Endothelial cell of umbilical vein (primary cell): ENCODE data around the gene GPALPP1. TPM values are rescaled to one million over a fixed set of nuclear protein-coding genes. Genes with fewer than 3 reads are reported as not detected.
A peak's percentile ranks its signal among the peaks of the same experiment; 100 is the strongest.

Experiments used
- BruUV-seq: library from RNA; stranded (reverse); fragments of 400-500 nt; replicated peaks from 2 replicates; lab custom pipeline; 2021; lab: Mats Ljungman, UMichigan
- CTCF ChIA-PET: fragments of 300-600, 350-600 bp; sonication (Branson Sonifier 250); formaldehyde crosslinking; loops from one replicate; lab custom pipeline; 2021; ENCODE audit warnings: antibody characterized with exemption, inconsistent platforms; lab: Charles Lee
- POLR2A ChIA-PET: fragments of 300-600, 350-600 bp; sonication (Branson Sonifier 250); formaldehyde crosslinking; loops from one replicate; lab custom pipeline; 2021; ENCODE audit warnings: antibody characterized with exemption, inconsistent platforms; lab: Charles Lee
- DNase-seq: peaks from one replicate; pipeline ENCODE4 v3.0.0-alpha.2; 2011; ENCODE audit warnings: low read depth, low spot score
- FAIRE-seq: peaks from 2 replicates; lab custom pipeline; 2011; peaks lifted over from hg19 to GRCh38; lab: Jason Lieb, UNC
- H2AFZ ChIP-seq: 2 replicates; pipeline ENCODE4 v1.6.0; 2012; ENCODE audit warnings: low read depth, low read length, control low read depth, inconsistent platforms
- H3K27ac ChIP-seq: 2 replicates; pipeline ENCODE4 v1.5.1; 2011; ENCODE audit warnings: low read depth, mild to moderate bottlenecking, control low read depth, low read length, moderate library complexity; ENCODE audit not compliant: insufficient read depth
- H3K27me3 ChIP-seq, 2 experiments: 2 replicates each; pipeline versions ENCODE4 v1.6.0 to v1.6.1; 2011; ENCODE audit warnings: low read length in 2 of 2, mixed read lengths in 1 of 2; ENCODE audit not compliant: control insufficient read depth in 2 of 2, insufficient read depth in 2 of 2
- H3K36me3 ChIP-seq, 2 experiments: 2 replicates in 1 of 2; 3 replicates in 1 of 2; pipeline ENCODE4 v1.5.1; 2011; ENCODE audit warnings: low read length in 2 of 2, mild to moderate bottlenecking in 1 of 2, moderate library complexity in 1 of 2; ENCODE audit not compliant: control insufficient read depth in 2 of 2, insufficient read depth in 2 of 2; ENCODE audit errors: extremely low read depth in 1 of 2
- H3K4me1 ChIP-seq: 3 replicates; pipeline ENCODE4 v1.5.1; 2011; ENCODE audit warnings: mild to moderate bottlenecking, low read length; ENCODE audit not compliant: control insufficient read depth, insufficient read depth; ENCODE audit errors: extremely low read depth
- H3K4me2 ChIP-seq: 2 replicates; pipeline ENCODE4 v1.6.1; 2011; ENCODE audit warnings: low read length, control low read depth, mixed read lengths; ENCODE audit not compliant: insufficient read depth
- H3K4me3 ChIP-seq, 3 experiments: fragments of 200-600 bp in 1 of 3; sonication (generic), shearing (Covaris generic) in 1 of 3; replicated peaks in 1 of 3; 2 replicates each; pipeline ENCODE4 v1.5.1; 2011 to 2016; ENCODE audit warnings: control low read depth in 3 of 3, low read length in 3 of 3, mild to moderate bottlenecking in 2 of 3, inconsistent platforms in 1 of 3, low read depth in 1 of 3, moderate library complexity in 1 of 3; ENCODE audit not compliant: insufficient read depth in 1 of 3
- H3K79me2 ChIP-seq: 2 replicates; pipeline ENCODE4 v1.6.0; 2012; ENCODE audit warnings: low read length, inconsistent platforms; ENCODE audit not compliant: control insufficient read depth, insufficient read depth
- H3K9ac ChIP-seq: replicated peaks from 2 replicates; pipeline ENCODE3; 2011; ENCODE audit warnings: low read length, control low read depth; ENCODE audit not compliant: insufficient read depth; ENCODE audit errors: extremely low read depth
- H3K9me1 ChIP-seq: replicated peaks from 3 replicates; pipeline ENCODE4 v1.6.0; 2011; ENCODE audit warnings: mild to moderate bottlenecking, low read length; ENCODE audit not compliant: control insufficient read depth, insufficient read depth; ENCODE audit errors: extremely low read depth
- H3K9me3 ChIP-seq: replicated peaks from 2 replicates; pipeline ENCODE4 v1.5.1; 2012; ENCODE audit warnings: low read length, inconsistent platforms; ENCODE audit not compliant: control insufficient read depth, insufficient read depth
- H4K20me1 ChIP-seq: replicated peaks from 2 replicates; pipeline ENCODE3; 2011; ENCODE audit warnings: mild to moderate bottlenecking, low read length; ENCODE audit not compliant: control insufficient read depth, insufficient read depth; ENCODE audit errors: extremely low read depth
- CTCF ChIP-seq, 2 donors: IDR thresholded peaks; 1 replicate in 1 of 2; 2 replicates in 1 of 2; pipeline ENCODE4 v1.5.1; 2011; ENCODE audit warnings: low read length in 2 of 2, mild to moderate bottlenecking in 2 of 2, moderate library complexity in 2 of 2, control low read depth in 1 of 2, inconsistent platforms in 1 of 2, low read depth in 1 of 2; ENCODE audit not compliant: insufficient read depth in 1 of 2; ENCODE audit errors: extremely low read depth in 1 of 2
- FOS ChIP-seq: IDR thresholded peaks from 2 replicates; pipeline ENCODE4 v1.6.1; 2011; ENCODE audit warnings: mild to moderate bottlenecking, low read length, moderate library complexity, borderline replicate concordance; ENCODE audit not compliant: insufficient read depth
- MYC ChIP-seq: IDR thresholded peaks from one replicate; pipeline ENCODE4 v1.6.1; 2011; ENCODE audit warnings: mild to moderate bottlenecking, low read depth, low read length
- POLR2A ChIP-seq: IDR thresholded peaks from 2 replicates; pipeline ENCODE4 v1.6.1; 2012; ENCODE audit warnings: low read depth, mild to moderate bottlenecking, control low read depth, low read length
- dilution Hi-C: fragments of 300-500 bp; cut with MboI; formaldehyde crosslinking; loops from one replicate; pipeline ENCODE4 v1.15.0; 2019; ENCODE audit warnings: low sequenced_read_pairs; ENCODE audit not compliant: extremely low pct_ligation_motif_present
- intact Hi-C: fragments of 100-400 bp; cut with micrococcal nuclease; formaldehyde crosslinking; loops from one replicate; pipeline ENCODE4 v1.10.0; 2022
- polyA plus RNA-seq, 4 experiments: library from polyadenylated mRNA; depleted of rRNA in 3 of 4; stranded (reverse) in 3 of 4; unstranded in 1 of 4; fragments of >200 nt; gene quantifications; 2 replicates each; pipeline versions ENCODE4 v1.2.1 to v1.2.3, GENCODE V29; 2011 to 2012; ENCODE audit warnings: missing spikeins in 1 of 4
- total RNA-seq: library from RNA; stranded (reverse); gene quantifications from 2 replicates; pipeline ENCODE4 v1.2.3, GENCODE V29; 2021

Gene GPALPP1
- total and polyA plus RNA-seq, 2 donors (not counting 3 experiments of a cell fraction or from before 2014, with no cell fraction given) = 8.5 to 28.2 TPM

GRCh38 chr13:45046445-45046844 is 57.1 kb downstream of the GPALPP1 start:
- FAIRE-seq (no peak), DNase-seq (no peak)
- H3K36me3 ChIP-seq = no peaks in the 10 kb centered on the region
- peaks cover 7% of the 10 kb centered on the region for H3K4me1 ChIP-seq
- no peaks in the 10 kb centered on the region for H3K9me3 ChIP-seq
- H3K27me3 ChIP-seq = peaks cover 0 to 2% of the 10 kb centered on the region in 2 experiments
- ChIA-PET POLR2A (interaction anchor here (0.7 to 1.0 kb wide), 3 partner anchors 9 to 238 kb away, joined by 3 to 5 read pairs (median 4); no protein-coding TSS in a partner anchor), CTCF (interaction anchor here (0.6 to 6.8 kb wide), 54 partner anchors 9 to 1141 kb away, joined by 3 to 287 read pairs (median 4); no protein-coding TSS in a partner anchor)
- dilution Hi-C loops (no loop called here), intact Hi-C loops (loop anchor here (10.0 kb wide), 1 partner anchor 1142 kb away; no protein-coding TSS in a partner anchor)
- H3K4me3 ChIP-seq = peak overlapping the region in 1 of 3 experiments; percentile 22
- H3K79me2 ChIP-seq = no peaks in the 10 kb centered on the region
- no TSS peak for BruUV-seq
- H3K4me2 ChIP-seq = peak overlapping the region; percentile 84
- peak overlapping the region; percentile 100 for H2AFZ ChIP-seq
- TF ChIP-seq MYC = no peak
- TF ChIP-seq POLR2A = no peak
- H3K27ac ChIP-seq = no peak overlapping the region
- H3K9me1 ChIP-seq = no peaks in the 10 kb centered on the region
- no peaks in the 10 kb centered on the region for H4K20me1 ChIP-seq
- no peak overlapping the region for H3K9ac ChIP-seq

GRCh38 chr13:45047394-45048310 is 58.3 kb downstream of the GPALPP1 start:
- H3K9me3 ChIP-seq = no peaks in the 10 kb centered on the region
- intact Hi-C loops = loop anchor here (1.0 to 10.0 kb wide), 5 partner anchors 74 to 1143 kb away; no protein-coding TSS in a partner anchor
- H3K27me3 ChIP-seq = peaks cover 0 to 4% of the 10 kb centered on the region in 2 experiments
- H3K4me3 ChIP-seq = peak overlapping the region; percentile 17 to 64 (median 36)
- no peak overlapping the region for H3K27ac ChIP-seq
- peak overlapping the region; percentile 4 for H3K9ac ChIP-seq
- TF ChIP-seq CTCF (IDR thresholded peaks at IDR 0.05; ENCODE audit: extremely low read depth in 1 of 2, insufficient read depth in 1 of 2, low read depth in 1 of 2, low read length in 2 of 2) (peak; percentile 82 to 84), FOS (no peak)
- dilution Hi-C loops = no loop called here
- peak overlapping the region; percentile 84 for H3K4me2 ChIP-seq
- no peaks in the 10 kb centered on the region for H3K79me2 ChIP-seq
- H4K20me1 ChIP-seq = no peaks in the 10 kb centered on the region
- peak overlapping the region; percentile 100 for H2AFZ ChIP-seq
- peaks cover 7% of the 10 kb centered on the region for H3K4me1 ChIP-seq
- FAIRE-seq (peak; percentile 74), DNase-seq (peak; percentile 88)
- ChIA-PET POLR2A (interaction anchor here (1.0 kb wide), 1 partner anchor 234 kb away, joined by 4 read pairs; no protein-coding TSS in a partner anchor), CTCF (interaction anchor here (0.7 to 6.8 kb wide), 33 partner anchors 8 to 1142 kb away, joined by 3 to 287 read pairs (median 5); no protein-coding TSS in a partner anchor)
- no TSS peak for BruUV-seq
- no peaks in the 10 kb centered on the region for H3K9me1 ChIP-seq
- no peaks in the 10 kb centered on the region for H3K36me3 ChIP-seq
